ENCODE data around the gene C4A.
A peak's percentile ranks its signal among the peaks of the same experiment; 100 is the strongest.

The C4A gene

GRCh38 chr6:31968326-31968725, 13.5 kb upstream of the C4A start:
- Histone ChIP-seq H2BK5ac (ENCODE audit: low read length) (no peak overlapping the region), H2BK15ac (replicated peaks; ENCODE audit: low read depth) (no peak overlapping the region), H3K4me2 (ENCODE audit: low read length) (no peak overlapping the region), H3K79me2 (ENCODE audit: control insufficient read depth, insufficient read depth, low read length) (peaks cover 3% of the 10 kb centered on the region), H2AK5ac (ENCODE audit: low read length) (no peak overlapping the region), H2BK120ac (ENCODE audit: low read depth, low read length) (no peak overlapping the region), H3K27ac (ENCODE audit: low read depth, low read length) (no peak overlapping the region), H3K27me3 (ENCODE audit: insufficient read depth, low read length, poor library complexity) (no peaks in the 10 kb centered on the region), H3K36me3 (ENCODE audit: control insufficient read depth, insufficient read depth, low read length) (peaks cover 9% of the 10 kb centered on the region), H4K5ac (ENCODE audit: low read length) (no peak overlapping the region), H3K56ac (ENCODE audit: low read length) (no peak overlapping the region), H3K4ac (ENCODE audit: low read depth, low read length) (no peak overlapping the region), H3K4me3 (ENCODE audit: low read length) (no peak overlapping the region), H4K8ac (ENCODE audit: low read depth, low read length) (no peak overlapping the region), H3K9ac (ENCODE audit: low read length) (no peak overlapping the region), H3K79me1 (ENCODE audit: low read length) (peaks cover 3% of the 10 kb centered on the region), H3K18ac (ENCODE audit: low read length) (no peak overlapping the region), H3K4me1 (ENCODE audit: control insufficient read depth, low read depth, low read length) (peaks cover 3% of the 10 kb centered on the region), H3K23ac (ENCODE audit: low read length) (no peak overlapping the region)
- no CpG with 5 or more reads among the region's 11 CpGs for WGBS (ENCODE audit: extremely low coverage, insufficient coverage, low lambda C conversion rate)
- no peak for DNase-seq

- H2BK15ac ChIP-seq (replicated peaks; ENCODE audit: low read depth): no peak overlapping the region
- H3K36me3 ChIP-seq (ENCODE audit: control insufficient read depth, insufficient read depth, low read length): peaks cover 9% of the 10 kb centered on the region
- H3K27ac ChIP-seq (ENCODE audit: low read depth, low read length): no peak overlapping the region
- H2BK120ac ChIP-seq (ENCODE audit: low read depth, low read length): no peak overlapping the region
- no peak overlapping the region for H3K56ac ChIP-seq (ENCODE audit: low read length)
- no peaks in the 10 kb centered on the region for H3K27me3 ChIP-seq (ENCODE audit: insufficient read depth, low read length, poor library complexity)
- H2AK5ac ChIP-seq (ENCODE audit: low read length): no peak overlapping the region
- DNase-seq: no peak
- H2BK5ac ChIP-seq (ENCODE audit: low read length): no peak overlapping the region
- no CpG with 5 or more reads among the region's 23 CpGs for WGBS (ENCODE audit: extremely low coverage, insufficient coverage, low lambda C conversion rate)
- H3K4me2 ChIP-seq (ENCODE audit: low read length): no peak overlapping the region
- no peak overlapping the region for H4K5ac ChIP-seq (ENCODE audit: low read length)
- H3K4me1 ChIP-seq (ENCODE audit: control insufficient read depth, low read depth, low read length): peaks cover 3% of the 10 kb centered on the region
- H3K18ac ChIP-seq (ENCODE audit: low read length): no peak overlapping the region
- no peak overlapping the region for H4K8ac ChIP-seq (ENCODE audit: low read depth, low read length)
- no peak overlapping the region for H3K9ac ChIP-seq (ENCODE audit: low read length)
- no peak overlapping the region for H3K4ac ChIP-seq (ENCODE audit: low read depth, low read length)
- H3K79me2 ChIP-seq (ENCODE audit: control insufficient read depth, insufficient read depth, low read length): peaks cover 3% of the 10 kb centered on the region
- H3K4me3 ChIP-seq (ENCODE audit: low read length): no peak overlapping the region
- peaks cover 5% of the 10 kb centered on the region for H3K79me1 ChIP-seq (ENCODE audit: low read length)
- no peak overlapping the region for H3K23ac ChIP-seq (ENCODE audit: low read length)
Observed at GRCh38 chr6:31968791-31969711, 12.8 kb upstream of the C4A start.

GRCh38 chr6:31969712-31970603, 11.9 kb upstream of the C4A start:
- Histone ChIP-seq H2BK120ac (ENCODE audit: low read depth, low read length) (no peak overlapping the region), H3K9ac (ENCODE audit: low read length) (no peak overlapping the region), H3K27me3 (ENCODE audit: insufficient read depth, low read length, poor library complexity) (no peaks in the 10 kb centered on the region), H3K36me3 (ENCODE audit: control insufficient read depth, insufficient read depth, low read length) (peaks cover 9% of the 10 kb centered on the region), H3K4me1 (ENCODE audit: control insufficient read depth, low read depth, low read length) (peaks cover 3% of the 10 kb centered on the region), H2BK15ac (replicated peaks; ENCODE audit: low read depth) (no peak overlapping the region), H3K4me2 (ENCODE audit: low read length) (no peak overlapping the region), H2AK5ac (ENCODE audit: low read length) (no peak overlapping the region), H3K4me3 (ENCODE audit: low read length) (no peak overlapping the region), H2BK5ac (ENCODE audit: low read length) (no peak overlapping the region), H3K23ac (ENCODE audit: low read length) (no peak overlapping the region), H3K79me2 (ENCODE audit: control insufficient read depth, insufficient read depth, low read length) (peaks cover 3% of the 10 kb centered on the region), H4K8ac (ENCODE audit: low read depth, low read length) (no peak overlapping the region), H3K4ac (ENCODE audit: low read depth, low read length) (no peak overlapping the region), H4K5ac (ENCODE audit: low read length) (no peak overlapping the region), H3K79me1 (ENCODE audit: low read length) (peaks cover 5% of the 10 kb centered on the region), H3K27ac (ENCODE audit: low read depth, low read length) (no peak overlapping the region), H3K56ac (ENCODE audit: low read length) (no peak overlapping the region), H3K18ac (ENCODE audit: low read length) (no peak overlapping the region)
- DNase-seq: no peak
- no CpG with 5 or more reads among the region's 17 CpGs for WGBS (ENCODE audit: extremely low coverage, insufficient coverage, low lambda C conversion rate)

- no peak overlapping the region for H3K18ac ChIP-seq (ENCODE audit: low read length)
- H3K56ac ChIP-seq (ENCODE audit: low read length): no peak overlapping the region
- no peak for DNase-seq
- H4K8ac ChIP-seq (ENCODE audit: low read depth, low read length): no peak overlapping the region
- H3K4me1 ChIP-seq (ENCODE audit: control insufficient read depth, low read depth, low read length): peaks cover 3% of the 10 kb centered on the region
- H2BK15ac ChIP-seq (replicated peaks; ENCODE audit: low read depth): no peak overlapping the region
- H3K4me2 ChIP-seq (ENCODE audit: low read length): no peak overlapping the region
- no peak overlapping the region for H4K5ac ChIP-seq (ENCODE audit: low read length)
- H3K4me3 ChIP-seq (ENCODE audit: low read length): no peak overlapping the region
- H3K23ac ChIP-seq (ENCODE audit: low read length): no peak overlapping the region
- H2AK5ac ChIP-seq (ENCODE audit: low read length): no peak overlapping the region
- H2BK5ac ChIP-seq (ENCODE audit: low read length): no peak overlapping the region
- peaks cover 3% of the 10 kb centered on the region for H3K79me2 ChIP-seq (ENCODE audit: control insufficient read depth, insufficient read depth, low read length)
- H3K36me3 ChIP-seq (ENCODE audit: control insufficient read depth, insufficient read depth, low read length): peaks cover 9% of the 10 kb centered on the region
- no peak overlapping the region for H2BK120ac ChIP-seq (ENCODE audit: low read depth, low read length)
- no peak overlapping the region for H3K27ac ChIP-seq (ENCODE audit: low read depth, low read length)
- H3K27me3 ChIP-seq (ENCODE audit: insufficient read depth, low read length, poor library complexity): no peaks in the 10 kb centered on the region
- no CpG with 5 or more reads among the region's 18 CpGs for WGBS (ENCODE audit: extremely low coverage, insufficient coverage, low lambda C conversion rate)
- H3K79me1 ChIP-seq (ENCODE audit: low read length): peaks cover 5% of the 10 kb centered on the region
- no peak overlapping the region for H3K4ac ChIP-seq (ENCODE audit: low read depth, low read length)
- no peak overlapping the region for H3K9ac ChIP-seq (ENCODE audit: low read length)
Observed at GRCh38 chr6:31970604-31971271, 11.1 kb upstream of the C4A start.

GRCh38 chr6:31971279-31971992, 10.4 kb upstream of the C4A start:
- WGBS (ENCODE audit: extremely low coverage, insufficient coverage, low lambda C conversion rate): no CpG with 5 or more reads among the region's 29 CpGs
- H3K27ac ChIP-seq (ENCODE audit: low read depth, low read length): no peak overlapping the region
- peak overlapping the region; percentile 36 for H3K4me3 ChIP-seq (ENCODE audit: low read length)
- H4K8ac ChIP-seq (ENCODE audit: low read depth, low read length): no peak overlapping the region
- H3K18ac ChIP-seq (ENCODE audit: low read length): no peak overlapping the region
- H2BK5ac ChIP-seq (ENCODE audit: low read length): peak overlapping the region; percentile 22
- H2AK5ac ChIP-seq (ENCODE audit: low read length): peak overlapping the region; percentile 1
- H3K4me2 ChIP-seq (ENCODE audit: low read length): peak overlapping the region; percentile 47
- H3K4me1 ChIP-seq (ENCODE audit: control insufficient read depth, low read depth, low read length): peaks cover 3% of the 10 kb centered on the region
- H3K79me1 ChIP-seq (ENCODE audit: low read length): peaks cover 5% of the 10 kb centered on the region
- no peaks in the 10 kb centered on the region for H3K27me3 ChIP-seq (ENCODE audit: insufficient read depth, low read length, poor library complexity)
- H3K36me3 ChIP-seq (ENCODE audit: control insufficient read depth, insufficient read depth, low read length): peaks cover 8% of the 10 kb centered on the region
- no peak overlapping the region for H2BK15ac ChIP-seq (replicated peaks; ENCODE audit: low read depth)
- H3K79me2 ChIP-seq (ENCODE audit: control insufficient read depth, insufficient read depth, low read length): peaks cover 3% of the 10 kb centered on the region
- peak overlapping the region; percentile 73 for H3K56ac ChIP-seq (ENCODE audit: low read length)
- peak overlapping the region; percentile 81 for H3K9ac ChIP-seq (ENCODE audit: low read length)
- no peak overlapping the region for H3K4ac ChIP-seq (ENCODE audit: low read depth, low read length)
- H3K23ac ChIP-seq (ENCODE audit: low read length): no peak overlapping the region
- no peak for DNase-seq
- H2BK120ac ChIP-seq (ENCODE audit: low read depth, low read length): no peak overlapping the region
- H4K5ac ChIP-seq (ENCODE audit: low read length): peak overlapping the region; percentile 73
